HG02981 (cell line): ENCODE results near the gene KIAA1671.

ENCODE experiments used
- ATAC-seq: cut with Tn5 transposase; IDR thresholded peaks from one replicate; pipeline ENCODE4 v1.9.1; 2021; ENCODE audit warnings: mild to moderate bottlenecking, moderate library complexity; ENCODE audit not compliant: unreplicated experiment

The KIAA1671 gene

DNA sequence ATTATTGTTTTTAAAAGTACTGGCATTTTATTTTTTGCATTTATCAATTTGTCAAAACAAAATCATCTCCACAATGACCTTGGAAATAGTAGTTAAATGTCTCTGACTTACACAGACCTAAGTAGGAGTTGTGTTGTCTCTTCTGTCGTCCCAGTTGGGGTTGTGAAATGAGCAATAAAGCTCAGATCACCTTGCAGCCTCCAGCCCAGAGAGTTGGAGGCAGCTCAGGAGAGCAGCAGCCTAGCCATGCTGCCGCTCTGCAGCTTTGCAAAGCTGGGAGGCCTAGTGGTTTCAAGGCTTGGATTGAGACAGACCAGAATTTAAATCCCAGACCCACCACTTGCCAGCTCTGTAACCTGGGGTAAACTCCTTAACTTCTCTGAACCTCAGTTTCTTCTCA, 181.9 kb downstream of the KIAA1671 start:
- ATAC-seq = no peak

GRCh38 chr22:25136953-25137576, 184.5 kb downstream of the KIAA1671 start:
- ATAC-seq = no peak

DNA sequence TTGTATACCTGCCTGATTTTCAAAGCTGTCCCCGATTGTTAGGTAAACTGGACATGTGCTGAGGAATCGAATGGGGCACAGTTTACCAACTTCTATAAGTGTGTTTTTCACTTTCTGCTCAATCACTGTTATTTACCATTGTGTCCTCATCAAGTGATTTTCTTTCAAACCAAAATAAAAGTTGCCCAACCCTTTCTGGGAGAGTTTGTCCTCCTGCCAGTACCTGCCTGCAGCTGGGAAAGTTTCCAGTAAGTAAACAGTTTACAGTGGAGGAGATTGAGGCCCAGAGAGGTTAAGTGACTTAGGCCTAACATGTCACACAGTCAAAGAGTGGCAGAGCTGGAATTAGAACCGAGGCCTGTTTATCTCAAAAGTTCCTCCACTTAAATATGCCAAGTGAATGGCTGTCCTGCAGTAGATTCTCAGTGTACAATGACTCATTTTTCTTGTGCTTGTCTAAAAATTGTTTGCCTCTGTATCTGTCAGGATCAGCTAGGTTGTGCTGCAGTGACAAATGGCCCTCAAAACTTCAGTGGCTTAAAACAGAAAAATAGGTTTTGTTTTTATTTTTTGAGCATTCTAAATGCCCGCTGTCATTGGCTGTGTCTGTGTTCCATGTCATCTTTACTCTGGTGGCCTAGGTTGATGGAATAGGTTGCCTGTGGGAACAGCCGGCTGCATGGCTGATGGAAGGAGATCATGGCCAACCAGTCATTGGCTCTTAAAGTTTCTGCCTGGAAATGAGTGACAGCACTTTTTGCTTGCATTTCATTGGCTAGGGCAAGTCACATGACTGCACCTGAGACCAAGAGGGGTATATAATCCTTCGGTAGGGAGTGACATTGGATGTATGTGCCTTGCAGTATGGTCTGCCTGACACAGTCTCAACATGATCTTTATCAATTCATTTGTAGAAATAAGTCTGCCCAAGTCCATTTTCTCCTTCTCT, 185.3 kb downstream of the KIAA1671 start:
- no peak for ATAC-seq

DNA sequence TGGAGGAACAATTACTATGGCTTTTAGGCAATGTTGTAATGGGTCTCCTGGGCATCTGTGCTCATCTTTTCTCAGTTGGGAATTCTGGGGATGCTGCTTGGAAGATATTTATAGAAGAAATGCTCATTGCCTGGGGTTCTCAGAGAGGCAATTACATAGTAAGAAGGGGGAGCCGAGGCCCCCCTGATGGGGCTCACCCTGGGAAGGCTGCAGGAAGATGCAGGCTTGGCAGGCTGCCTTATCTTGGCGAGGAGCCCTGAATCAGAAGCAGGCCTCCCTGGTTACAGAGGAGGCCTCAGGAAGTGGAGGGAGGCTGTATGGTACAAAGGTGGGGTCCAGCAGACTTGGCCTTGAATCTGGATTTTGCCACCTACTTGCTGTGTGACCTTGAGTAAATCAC, 186.5 kb downstream of the KIAA1671 start:
- ATAC-seq = no peak

GRCh38 chr22:25142102-25142501, 189.6 kb downstream of the KIAA1671 start:
- no peak for ATAC-seq

GRCh38 chr22:25143156-25144076, 190.9 kb downstream of the KIAA1671 start:
- no peak for ATAC-seq

DNA sequence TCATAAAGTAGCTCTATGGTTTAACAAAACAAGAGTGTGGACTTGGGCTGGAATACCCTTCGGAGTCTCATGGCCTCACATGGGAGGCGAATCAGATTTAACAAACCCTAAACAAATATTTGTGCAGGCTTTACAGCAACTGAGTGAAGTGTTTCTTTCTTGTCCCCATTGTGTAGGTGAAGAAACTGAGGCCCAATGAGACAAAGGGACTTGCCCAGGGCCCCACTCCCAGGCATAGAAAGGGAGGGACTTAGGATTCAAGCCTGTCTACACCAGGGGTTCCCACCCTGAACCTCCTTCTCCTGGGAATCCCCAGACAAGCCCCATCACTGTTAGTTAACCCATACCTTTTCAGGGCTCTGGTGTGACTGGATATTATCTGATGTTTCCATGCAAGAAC, 192.0 kb downstream of the KIAA1671 start:
- no peak for ATAC-seq

- no peak for ATAC-seq
Measured at GRCh38 chr22:25146307-25146706, 193.8 kb downstream of the KIAA1671 start.

DNA sequence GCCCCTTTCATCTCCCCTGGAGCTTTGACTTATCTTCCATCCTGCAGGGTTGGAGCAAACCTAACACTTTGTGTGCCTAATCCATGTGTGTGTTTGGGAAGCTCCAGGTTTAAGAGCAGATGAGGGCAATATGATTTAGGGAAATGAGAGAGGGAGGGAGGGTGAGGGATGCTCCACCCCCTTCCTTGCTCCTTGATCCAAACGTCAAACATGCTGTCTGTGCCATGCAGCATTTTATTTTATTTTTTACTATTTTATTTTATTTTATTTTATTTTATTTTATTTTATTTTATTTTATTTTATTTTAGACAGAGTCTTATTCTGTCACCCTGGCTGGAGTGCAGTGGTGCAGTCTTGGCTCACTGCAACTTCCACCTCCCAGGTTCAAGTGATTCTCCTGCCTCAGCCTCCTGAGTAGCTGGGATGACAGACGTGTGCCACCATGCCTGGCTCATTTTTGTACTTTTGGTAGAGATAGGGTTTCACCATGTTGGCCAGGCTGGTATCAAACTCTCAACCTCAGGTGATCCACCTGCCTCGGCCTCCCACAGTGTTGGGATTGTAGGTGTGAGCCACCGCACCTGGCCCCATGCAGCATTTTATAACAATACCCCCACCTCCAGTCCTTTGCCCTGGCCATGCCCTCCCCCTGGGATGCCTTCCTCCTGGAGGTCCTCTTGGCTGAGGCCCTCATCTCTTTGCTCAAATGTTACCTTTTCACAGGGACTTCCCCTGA, 194.6 kb downstream of the KIAA1671 start:
- ATAC-seq = no peak

- no peak for ATAC-seq
Measured at GRCh38 chr22:25147642-25147928, 195.1 kb downstream of the KIAA1671 start.

DNA sequence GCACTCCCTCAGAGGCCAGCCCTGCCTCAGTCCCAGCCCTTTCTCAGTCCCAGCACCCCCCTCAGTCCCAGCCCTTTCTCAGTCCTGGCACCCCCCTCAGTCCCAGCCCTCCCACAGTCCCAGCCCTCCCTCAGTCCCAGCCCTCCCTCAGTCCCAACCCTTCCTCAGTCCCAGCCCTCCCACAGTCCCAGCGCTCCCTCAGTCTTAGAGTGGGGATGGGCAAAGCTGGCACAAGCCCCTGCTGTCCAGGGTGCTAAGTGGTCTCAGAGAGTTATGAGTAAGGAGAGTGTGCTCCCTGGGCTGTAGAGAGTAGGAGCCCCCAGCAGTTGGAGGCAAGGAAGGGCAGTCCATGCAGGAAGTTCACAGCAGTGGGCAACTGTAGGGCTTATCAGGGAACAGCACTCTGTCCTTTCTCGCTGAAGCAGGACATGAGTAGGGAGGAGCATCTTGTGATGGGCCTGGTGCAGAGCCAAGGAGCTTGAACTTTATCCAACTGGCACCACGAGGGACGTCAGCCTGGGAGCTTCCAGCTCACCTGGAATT, 195.7 kb downstream of the KIAA1671 start:
- no peak for ATAC-seq

- ATAC-seq = no peak
Measured at GRCh38 chr22:25149014-25149413, 196.5 kb downstream of the KIAA1671 start.

- no peak for ATAC-seq
Measured at GRCh38 chr22:25153961-25154666, 201.6 kb downstream of the KIAA1671 start.

- no peak for ATAC-seq
Measured at GRCh38 chr22:25154667-25154999, 202.1 kb downstream of the KIAA1671 start.

GRCh38 chr22:25156736-25157135, 204.2 kb downstream of the KIAA1671 start:
- ATAC-seq = no peak

GRCh38 chr22:25159028-25159427, 206.5 kb downstream of the KIAA1671 start:
- no peak for ATAC-seq

- no peak for ATAC-seq
Measured at GRCh38 chr22:25160120-25160996, 207.8 kb downstream of the KIAA1671 start.

DNA sequence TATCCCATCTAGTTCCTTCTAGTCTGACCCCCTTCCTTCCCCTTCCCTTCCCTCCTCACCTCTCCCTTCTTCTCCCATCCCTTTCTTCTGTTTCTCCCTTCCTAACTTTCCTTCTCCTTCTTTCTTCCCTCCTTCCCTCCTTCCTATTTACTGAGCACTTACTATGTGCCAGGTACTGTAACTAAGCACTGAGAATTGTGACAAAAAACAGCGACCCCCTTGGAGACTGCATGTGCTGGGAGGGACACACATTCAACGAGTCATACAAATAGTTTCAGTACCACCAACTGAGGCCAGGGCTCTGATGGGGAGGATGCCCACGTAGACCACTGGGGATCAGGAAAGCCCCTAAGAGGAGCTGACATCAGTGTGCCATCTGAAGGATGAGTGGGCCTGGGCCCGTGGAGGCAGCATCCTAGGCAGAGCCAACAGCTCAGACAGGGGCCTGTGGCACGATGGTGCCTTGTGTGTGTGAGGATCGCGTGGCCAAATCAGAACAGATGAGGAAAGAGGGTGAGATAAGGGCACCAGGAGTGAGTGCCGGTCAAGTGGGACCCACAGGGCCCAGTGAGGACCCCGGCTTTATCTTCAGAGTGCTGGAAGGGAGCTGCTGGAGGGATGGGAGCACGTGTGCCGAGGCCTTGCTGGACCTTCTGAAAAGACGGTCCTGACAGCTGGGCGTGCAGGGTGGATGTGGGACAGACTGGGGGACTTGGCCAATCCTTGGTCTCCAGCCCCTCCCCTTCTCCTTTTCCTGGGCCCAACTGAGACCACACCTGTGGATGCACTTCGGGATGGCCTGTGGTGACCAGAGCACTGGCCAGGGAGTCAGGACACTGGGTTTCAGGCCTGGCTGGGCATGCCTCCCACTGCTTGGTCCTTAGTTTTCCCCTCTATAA, 208.8 kb downstream of the KIAA1671 start:
- no peak for ATAC-seq
